Raji (cell line): ENCODE measurements around the gene LYL1.

Source experiments
- POLR2A ChIP-seq: IDR thresholded peaks from 2 replicates; pipeline ENCODE4 v1.6.1; 2011; ENCODE audit warnings: low read depth, low read length, control low read depth; ENCODE audit not compliant: insufficient read depth

The LYL1 gene

GRCh38 chr19:13101590-13102415 is 855 bp downstream of the LYL1 start:
- TF ChIP-seq POLR2A: peak; percentile 11; the same call in 1 of the 2 replicates

- TF ChIP-seq POLR2A: no peak
Observed at GRCh38 chr19:13100841-13101589, 1.6 kb downstream of the LYL1 start.

GRCh38 chr19:13100031-13100588 is 2.5 kb downstream of the LYL1 start:
- no peak for TF ChIP-seq POLR2A

GRCh38 chr19:13099073-13099999 is 3.3 kb downstream of the LYL1 start:
- no peak for TF ChIP-seq POLR2A

GRCh38 chr19:13098277-13099072 is 4.2 kb downstream of the LYL1 start:
- no peak for TF ChIP-seq POLR2A

- TF ChIP-seq POLR2A: 0 out of 2 replicates have a peak, but pooled peaks have one; percentile 18
Observed at GRCh38 chr19:13097463-13098258, 5.0 kb downstream of the LYL1 start.

- no peak for TF ChIP-seq POLR2A
Observed at GRCh38 chr19:13097033-13097462, 5.6 kb downstream of the LYL1 start.

- TF ChIP-seq POLR2A: no peak
Observed at GRCh38 chr19:13095934-13096927, 6.4 kb downstream of the LYL1 start.

- no peak for TF ChIP-seq POLR2A
Observed at GRCh38 chr19:13095393-13095784, 7.3 kb downstream of the LYL1 start.

- no peak for TF ChIP-seq POLR2A
Observed at GRCh38 chr19:13094771-13095392, 7.8 kb downstream of the LYL1 start.

GRCh38 chr19:13094106-13094504 is 8.6 kb downstream of the LYL1 start:
- no peak for TF ChIP-seq POLR2A

- TF ChIP-seq POLR2A: no peak
Observed at GRCh38 chr19:13093407-13094105, 9.1 kb downstream of the LYL1 start.
